Panc1 (cell line): ENCODE results near the gene SLC22A15.

Experiments used
- POLR2AphosphoS5 ChIP-seq: IDR thresholded peaks from 2 replicates; pipeline ENCODE4 v1.6.1; 2012; ENCODE audit warnings: mild to moderate bottlenecking, low read depth, low read length, moderate library complexity
- SIN3A ChIP-seq: IDR thresholded peaks from 2 replicates; pipeline ENCODE4 v1.6.1; 2012; ENCODE audit warnings: low read depth, mild to moderate bottlenecking, low read length, moderate library complexity, borderline replicate concordance; ENCODE audit not compliant: insufficient read depth
- TCF7L2 ChIP-seq: IDR thresholded peaks from 2 replicates; pipeline ENCODE4 v1.6.1; 2011; ENCODE audit warnings: mild to moderate bottlenecking, low read depth, low read length, inconsistent platforms
- TF ChIP-seq, protein P1 (sequence below): fragments of 450-650 bp; IDR thresholded peaks from 2 replicates; pipeline ENCODE4 v1.5.1; 2017; ENCODE audit warnings: mild to moderate bottlenecking
- TF ChIP-seq, protein P2 (sequence below), 2 experiments: IDR thresholded peaks; 2 replicates each; pipeline ENCODE4 v1.6.1; 2011 to 2012; ENCODE audit warnings: low read depth in 2 of 2, control low read depth in 1 of 2, low read length in 1 of 2, mild to moderate bottlenecking in 1 of 2, moderate library complexity in 1 of 2; ENCODE audit not compliant: insufficient read depth in 1 of 2

DNA sequence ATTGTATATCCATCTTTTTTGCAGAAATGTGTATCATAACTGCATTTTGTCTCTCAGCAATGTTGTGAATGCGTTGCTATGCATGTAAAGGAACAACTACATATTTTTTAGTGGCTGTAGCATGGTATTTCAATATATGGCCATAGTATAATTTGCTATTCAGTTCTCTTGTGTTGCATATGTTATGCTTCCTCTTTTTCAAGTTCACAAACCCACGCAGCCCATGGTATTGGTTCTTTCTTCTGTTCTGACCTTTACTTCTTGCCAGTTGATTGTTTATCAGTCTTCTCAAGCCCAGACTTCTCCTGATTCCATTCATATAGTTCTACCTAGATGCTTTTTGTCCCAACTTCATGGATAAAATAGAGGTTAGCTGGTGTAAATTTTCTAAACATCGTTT, 6.1 kb downstream of the SLC22A15 start:
- TF ChIP-seq, protein P1, sequence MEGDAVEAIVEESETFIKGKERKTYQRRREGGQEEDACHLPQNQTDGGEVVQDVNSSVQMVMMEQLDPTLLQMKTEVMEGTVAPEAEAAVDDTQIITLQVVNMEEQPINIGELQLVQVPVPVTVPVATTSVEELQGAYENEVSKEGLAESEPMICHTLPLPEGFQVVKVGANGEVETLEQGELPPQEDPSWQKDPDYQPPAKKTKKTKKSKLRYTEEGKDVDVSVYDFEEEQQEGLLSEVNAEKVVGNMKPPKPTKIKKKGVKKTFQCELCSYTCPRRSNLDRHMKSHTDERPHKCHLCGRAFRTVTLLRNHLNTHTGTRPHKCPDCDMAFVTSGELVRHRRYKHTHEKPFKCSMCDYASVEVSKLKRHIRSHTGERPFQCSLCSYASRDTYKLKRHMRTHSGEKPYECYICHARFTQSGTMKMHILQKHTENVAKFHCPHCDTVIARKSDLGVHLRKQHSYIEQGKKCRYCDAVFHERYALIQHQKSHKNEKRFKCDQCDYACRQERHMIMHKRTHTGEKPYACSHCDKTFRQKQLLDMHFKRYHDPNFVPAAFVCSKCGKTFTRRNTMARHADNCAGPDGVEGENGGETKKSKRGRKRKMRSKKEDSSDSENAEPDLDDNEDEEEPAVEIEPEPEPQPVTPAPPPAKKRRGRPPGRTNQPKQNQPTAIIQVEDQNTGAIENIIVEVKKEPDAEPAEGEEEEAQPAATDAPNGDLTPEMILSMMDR, result no peak
- no peak for TF ChIP-seq POLR2AphosphoS5
- no peak for TF ChIP-seq TCF7L2
- TF ChIP-seq, protein P2, sequence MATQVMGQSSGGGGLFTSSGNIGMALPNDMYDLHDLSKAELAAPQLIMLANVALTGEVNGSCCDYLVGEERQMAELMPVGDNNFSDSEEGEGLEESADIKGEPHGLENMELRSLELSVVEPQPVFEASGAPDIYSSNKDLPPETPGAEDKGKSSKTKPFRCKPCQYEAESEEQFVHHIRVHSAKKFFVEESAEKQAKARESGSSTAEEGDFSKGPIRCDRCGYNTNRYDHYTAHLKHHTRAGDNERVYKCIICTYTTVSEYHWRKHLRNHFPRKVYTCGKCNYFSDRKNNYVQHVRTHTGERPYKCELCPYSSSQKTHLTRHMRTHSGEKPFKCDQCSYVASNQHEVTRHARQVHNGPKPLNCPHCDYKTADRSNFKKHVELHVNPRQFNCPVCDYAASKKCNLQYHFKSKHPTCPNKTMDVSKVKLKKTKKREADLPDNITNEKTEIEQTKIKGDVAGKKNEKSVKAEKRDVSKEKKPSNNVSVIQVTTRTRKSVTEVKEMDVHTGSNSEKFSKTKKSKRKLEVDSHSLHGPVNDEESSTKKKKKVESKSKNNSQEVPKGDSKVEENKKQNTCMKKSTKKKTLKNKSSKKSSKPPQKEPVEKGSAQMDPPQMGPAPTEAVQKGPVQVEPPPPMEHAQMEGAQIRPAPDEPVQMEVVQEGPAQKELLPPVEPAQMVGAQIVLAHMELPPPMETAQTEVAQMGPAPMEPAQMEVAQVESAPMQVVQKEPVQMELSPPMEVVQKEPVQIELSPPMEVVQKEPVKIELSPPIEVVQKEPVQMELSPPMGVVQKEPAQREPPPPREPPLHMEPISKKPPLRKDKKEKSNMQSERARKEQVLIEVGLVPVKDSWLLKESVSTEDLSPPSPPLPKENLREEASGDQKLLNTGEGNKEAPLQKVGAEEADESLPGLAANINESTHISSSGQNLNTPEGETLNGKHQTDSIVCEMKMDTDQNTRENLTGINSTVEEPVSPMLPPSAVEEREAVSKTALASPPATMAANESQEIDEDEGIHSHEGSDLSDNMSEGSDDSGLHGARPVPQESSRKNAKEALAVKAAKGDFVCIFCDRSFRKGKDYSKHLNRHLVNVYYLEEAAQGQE (IDR thresholded peaks at IDR 0.05; ENCODE audit: insufficient read depth in 1 of 2, low read depth in 2 of 2, low read length in 1 of 2), result no peak
- no peak for TF ChIP-seq SIN3A
